ENCODE measurements around the gene TMEM94. TPM values are rescaled to one million over a fixed set of nuclear protein-coding genes. Genes with fewer than 3 reads are reported as not detected.

TMEM94 gene
- total and polyA plus RNA-seq, 2 of the 8 experiments (the other 6 are each of a cell fraction or from before 2014, with no cell fraction given) = 54.8 to 69.9 TPM

DNA sequence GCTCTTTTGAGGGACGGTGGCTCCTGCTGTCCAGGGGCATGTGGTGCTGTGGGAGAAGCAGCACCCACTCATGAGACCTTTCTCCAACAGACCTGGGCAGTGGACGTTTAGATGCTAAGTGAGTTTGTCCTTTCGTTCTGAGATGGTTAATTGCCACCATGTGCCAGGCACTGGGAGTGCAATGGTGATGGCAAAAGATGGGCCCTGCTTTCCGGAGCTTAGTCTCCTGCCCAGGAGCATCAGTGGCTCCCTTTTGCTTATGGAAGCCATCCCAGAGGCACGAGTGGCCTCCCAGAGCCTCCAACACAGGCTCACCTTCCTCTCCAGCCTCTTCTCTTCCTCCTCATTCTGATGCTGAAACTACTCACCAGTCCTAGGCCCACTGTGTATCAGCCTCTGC, 30.5 kb downstream of the TMEM94 start (continued):
- TF ChIP-seq CEBPB (IDR thresholded peaks at IDR 0.05; ENCODE audit: low read depth, low read length) = no peak
- no peak for TF ChIP-seq BCL11A (IDR thresholded peaks at IDR 0.05; ENCODE audit: low read depth in 2 of 2, low read length in 2 of 2)
- no peak for TF ChIP-seq RBBP5 (IDR thresholded peaks at IDR 0.05; ENCODE audit: borderline replicate concordance, low read depth, low read length)
- no peak for TF ChIP-seq CHD1 (IDR thresholded peaks at IDR 0.05; ENCODE audit: low read depth, low read length)
- TF ChIP-seq POLR2AphosphoS5 (IDR thresholded peaks at IDR 0.05; ENCODE audit: low read depth, low read length) = no peak
- TF ChIP-seq FOSL1 (IDR thresholded peaks at IDR 0.05; ENCODE audit: insufficient read depth, low read depth, low read length) = no peak
- TF ChIP-seq, protein P1, sequence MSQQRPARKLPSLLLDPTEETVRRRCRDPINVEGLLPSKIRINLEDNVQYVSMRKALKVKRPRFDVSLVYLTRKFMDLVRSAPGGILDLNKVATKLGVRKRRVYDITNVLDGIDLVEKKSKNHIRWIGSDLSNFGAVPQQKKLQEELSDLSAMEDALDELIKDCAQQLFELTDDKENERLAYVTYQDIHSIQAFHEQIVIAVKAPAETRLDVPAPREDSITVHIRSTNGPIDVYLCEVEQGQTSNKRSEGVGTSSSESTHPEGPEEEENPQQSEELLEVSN (IDR thresholded peaks at IDR 0.05) = no peak
- no peak for TF ChIP-seq EZH2 (IDR thresholded peaks at IDR 0.05; ENCODE audit: low read depth, low read length, severe bottlenecking)
- TF ChIP-seq SIX5 (IDR thresholded peaks at IDR 0.05; ENCODE audit: low read depth, low read length) = no peak
- no peak for TF ChIP-seq EGR1 (IDR thresholded peaks at IDR 0.05; ENCODE audit: borderline replicate concordance, low read depth, low read length)

Data from H1 (cell line).